K562 (cell line): ENCODE measurements around the gene RASL11A. TPM values are rescaled to one million over a fixed set of nuclear protein-coding genes. Genes with fewer than 3 reads are reported as not detected.

Experiments
- ARHGAP35 ChIP-seq: fragments of 450-650 bp; IDR thresholded peaks from 2 replicates; pipeline ENCODE4 v1.6.1; 2018; ENCODE audit not compliant: partially characterized antibody
- ARID2 ChIP-seq: fragments of 450-650 bp; IDR thresholded peaks from 2 replicates; pipeline ENCODE4 v1.6.1; 2017; ENCODE audit warnings: antibody characterized with exemption, mild to moderate bottlenecking
- ATF1 ChIP-seq, 2 experiments: fragments of 450-650 bp in 1 of 2; IDR thresholded peaks; 2 replicates each; pipeline ENCODE4 v1.6.1; 2016; ENCODE audit warnings: missing compliant biosample characterization in 1 of 2, missing genetic modification characterization in 1 of 2
- CEBPG ChIP-seq, 3 experiments: fragments of 200-800 bp in 1 of 3; sonication (Bioruptor generic) in 1 of 3; sonication (generic) in 1 of 3; formaldehyde crosslinking in 1 of 3; IDR thresholded peaks in 2 of 3; conservative IDR thresholded peaks in 1 of 3; 2 replicates each; pipeline versions ENCODE4 v1.6.1 to v1.8.0; 2016 to 2022; ENCODE audit warnings: missing compliant biosample characterization in 2 of 3, missing genetic modification characterization in 2 of 3, mild to moderate bottlenecking in 1 of 3, missing genetic modification reagents in 1 of 3
- CHAMP1 ChIP-seq: fragments of 450-650 bp; IDR thresholded peaks from 2 replicates; pipeline ENCODE4 v1.6.1; 2016; ENCODE audit warnings: mild to moderate bottlenecking
- CREB1 ChIP-seq, 2 experiments: sonication (generic) in 1 of 2; formaldehyde crosslinking in 1 of 2; IDR thresholded peaks; 2 replicates each; pipeline versions ENCODE4 v1.6.1 to v1.8.0; 2012 to 2022; ENCODE audit warnings: inconsistent platforms in 1 of 2, mild to moderate bottlenecking in 1 of 2, missing genetic modification reagents in 1 of 2, moderate library complexity in 1 of 2
- FOS ChIP-seq: IDR thresholded peaks from 3 replicates; pipeline ENCODE4 v1.6.1; 2011; ENCODE audit not compliant: insufficient read length; ENCODE audit errors: extremely low read depth
- HMGN3 ChIP-seq: IDR thresholded peaks from 2 replicates; pipeline ENCODE4 v1.6.1; 2011; ENCODE audit warnings: borderline replicate concordance, low read depth, mild to moderate bottlenecking, mixed read lengths, low read length; ENCODE audit not compliant: insufficient read length; ENCODE audit errors: extremely low read depth
- KDM4B ChIP-seq, 2 experiments: fragments of 450-650 bp in 1 of 2; sonication (generic) in 1 of 2; IDR thresholded peaks; 2 replicates each; pipeline ENCODE4 v1.6.1; 2016 to 2017; ENCODE audit warnings: borderline replicate concordance in 2 of 2, antibody characterized with exemption in 1 of 2, low read depth in 1 of 2, mild to moderate bottlenecking in 1 of 2
- MEIS2 ChIP-seq: fragments of 450-650 bp; IDR thresholded peaks from 2 replicates; pipeline ENCODE4 v1.6.1; 2014; ENCODE audit warnings: mild to moderate bottlenecking; ENCODE audit not compliant: partially characterized antibody
- MYNN ChIP-seq, 2 experiments: sonication (generic); formaldehyde crosslinking in 1 of 2; IDR thresholded peaks; 2 replicates each; pipeline versions ENCODE4 v1.5.0 to v1.6.1; 2016 to 2020; ENCODE audit warnings: antibody characterized with exemption in 1 of 2, missing genetic modification reagents in 1 of 2
- NCOA1 ChIP-seq: fragments of 450-650 bp; IDR thresholded peaks from 2 replicates; pipeline ENCODE4 v1.6.1; 2016; ENCODE audit warnings: low read depth
- NFIX ChIP-seq: fragments of 250-450 bp; sonication (Bioruptor Pico); IDR thresholded peaks from 2 replicates; pipeline ENCODE4 v1.4.0; 2020; ENCODE audit warnings: low read depth, mild to moderate bottlenecking, moderate library complexity
- NONO ChIP-seq, 2 experiments: fragments of 200-400 bp in 1 of 2; fragments of 450-650 bp in 1 of 2; formaldehyde crosslinking in 1 of 2; IDR thresholded peaks; 2 replicates each; pipeline ENCODE4 v1.6.1; 2017; ENCODE audit warnings: low read depth in 2 of 2, mild to moderate bottlenecking in 2 of 2, moderate library complexity in 2 of 2, low read length in 1 of 2
- PHB2 ChIP-seq: fragments of 450-650 bp; IDR thresholded peaks from 2 replicates; pipeline ENCODE4 v1.6.1; 2017; ENCODE audit warnings: low read depth
- PTBP1 ChIP-seq: fragments of 200-400 bp; formaldehyde crosslinking; IDR thresholded peaks from 2 replicates; pipeline ENCODE4 v1.6.1; 2017; ENCODE audit warnings: low read depth, low read length
- RBM14 ChIP-seq: fragments of 200-400 bp; formaldehyde crosslinking; IDR thresholded peaks from 2 replicates; pipeline ENCODE4 v1.6.1; 2018; ENCODE audit warnings: low read depth, mild to moderate bottlenecking, low read length, moderate library complexity, borderline replicate concordance; ENCODE audit not compliant: insufficient read depth
- RCOR1 ChIP-seq, 2 experiments: IDR thresholded peaks; 2 replicates each; pipeline ENCODE4 v1.6.1; 2012; ENCODE audit warnings: low read depth in 2 of 2, low read length in 2 of 2, borderline replicate concordance in 1 of 2, improper control_type of control experiment in 1 of 2
- WHSC1 ChIP-seq: IDR thresholded peaks from one replicate; pipeline ENCODE4 v1.6.1; 2012; ENCODE audit warnings: low read length, control low read depth, inconsistent platforms
- ZBTB1 ChIP-seq: sonication (generic); formaldehyde crosslinking; IDR thresholded peaks from 2 replicates; pipeline ENCODE4 v1.8.1; 2023; ENCODE audit warnings: missing genetic modification reagents, low read depth, mild to moderate bottlenecking, borderline replicate concordance
- ZNF23 ChIP-seq: fragments of 250-450 bp; sonication (Bioruptor Pico); IDR thresholded peaks from 2 replicates; pipeline ENCODE4 v1.4.0; 2020; ENCODE audit warnings: mild to moderate bottlenecking
- ZNF253 ChIP-seq: fragments of 250-450 bp; sonication (Bioruptor Pico); conservative IDR thresholded peaks from 2 replicates; pipeline ENCODE4 v1.6.1; 2021; ENCODE audit warnings: mild to moderate bottlenecking
- ZNF444 ChIP-seq: fragments of 250-450 bp; sonication (Bioruptor Pico); IDR thresholded peaks from 2 replicates; pipeline ENCODE4 v1.4.0; 2020; ENCODE audit warnings: mild to moderate bottlenecking, moderate library complexity
- polyA plus RNA-seq, 8 experiments: library from polyadenylated mRNA; depleted of rRNA in 4 of 8; stranded (reverse) in 5 of 8; unstranded in 3 of 8; fragments of >200 nt; fragmentation: Nextera tagmentation in 2 of 8; fragmentation: Illumina TruSeq in 1 of 8; extraction: Ambion mirVana in 2 of 8; extraction: Trizol in 1 of 8; gene quantifications; 2 replicates each; pipeline versions ENCODE4 v1.2.1 to v1.2.3, GENCODE V29; 2011 to 2014; ENCODE audit warnings: inconsistent platforms in 1 of 8, missing spikeins in 1 of 8
- total RNA-seq, 7 experiments: library from RNA; depleted of rRNA in 6 of 7; stranded (reverse); fragments of >200 nt in 6 of 7; fragmentation: Illumina TruSeq in 2 of 7; extraction: Trizol in 2 of 7; gene quantifications; 2 replicates each; pipeline versions ENCODE4 v1.2.1 to v1.2.3, GENCODE V29; 2011 to 2021; ENCODE audit warnings: low replicate concordance in 1 of 7
- TF ChIP-seq, protein P1 (sequence below): fragments of 250-450 bp; sonication (Bioruptor Pico); IDR thresholded peaks from 2 replicates; pipeline ENCODE4 v1.8.0; 2021; ENCODE audit warnings: borderline replicate concordance, mild to moderate bottlenecking, moderate library complexity; ENCODE audit not compliant: poor library complexity, severe bottlenecking

The RASL11A gene
- total and polyA plus RNA-seq, 9 of the 15 experiments (the other 6 are each of a cell fraction or from before 2014, with no cell fraction given), result 0.11 to 2.2 (median 1.5) TPM; not detected in 1

DNA sequence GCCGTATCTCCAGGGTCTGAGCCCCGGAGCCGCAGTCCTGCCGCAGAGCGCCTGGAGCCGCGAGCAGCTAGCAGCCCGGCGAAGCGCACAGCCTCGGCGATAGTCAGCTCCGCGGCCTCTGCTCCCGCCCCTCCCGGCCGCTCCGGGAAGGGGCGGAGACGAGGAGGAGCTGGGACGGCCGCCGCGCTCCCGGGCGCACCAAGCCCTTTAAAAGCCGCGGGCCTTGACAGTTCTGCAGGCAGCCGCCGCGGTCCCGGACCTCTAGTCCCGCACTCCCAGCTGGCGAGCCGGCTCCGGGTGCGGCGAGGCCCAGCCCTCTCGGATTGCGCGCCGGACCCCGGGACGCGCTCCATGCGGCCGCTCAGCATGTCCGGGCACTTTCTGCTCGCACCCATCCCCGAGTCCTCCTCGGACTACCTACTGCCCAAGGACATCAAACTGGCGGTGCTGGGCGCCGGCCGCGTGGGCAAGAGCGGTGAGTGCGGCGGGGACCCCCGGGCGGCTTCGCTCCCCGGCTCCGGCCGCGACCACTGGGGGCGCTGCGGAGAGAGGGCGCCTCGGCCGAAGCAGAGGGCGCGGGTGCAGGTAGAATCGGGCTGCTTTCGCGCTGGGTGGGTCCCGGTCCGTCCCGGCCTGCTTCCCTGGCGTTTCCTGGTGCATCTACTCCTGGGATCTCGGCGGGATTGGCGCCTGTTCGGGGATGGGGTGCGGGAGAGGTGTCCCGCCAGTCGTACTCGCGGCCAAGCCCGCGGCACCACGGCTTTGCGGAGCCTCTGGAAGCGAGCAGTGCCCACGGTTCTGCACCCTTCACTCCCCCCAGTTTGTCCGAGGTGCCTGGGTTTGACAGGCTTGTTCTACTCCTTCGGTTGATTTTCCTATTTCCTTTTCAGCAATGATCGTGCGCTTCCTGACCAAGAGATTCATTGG lies at the start of gene RASL11A (continued):
- TF ChIP-seq RBM14, result no peak
- no peak for TF ChIP-seq PHB2
- TF ChIP-seq ARID2, result peak; percentile 45; the same call in 1 of the 2 replicates
- TF ChIP-seq CREB1 (IDR thresholded peaks at IDR 0.05), result no peak
- TF ChIP-seq CREB1 (CRISPR knock-in tag; IDR thresholded peaks at IDR 0.05), result no peak
- no peak for TF ChIP-seq ZNF23 (CRISPR knock-in tag)
- TF ChIP-seq NCOA1, result no peak
- peak; percentile 42 for TF ChIP-seq HMGN3
- TF ChIP-seq ZNF444, result no peak
- no peak for TF ChIP-seq MEIS2
- TF ChIP-seq NONO (IDR thresholded peaks at IDR 0.05; ENCODE audit: low read depth in 2 of 2, low read length in 1 of 2), result peak in 1 of 2 experiments; percentile 30; a peak in 1 of 4 replicates
- TF ChIP-seq CHAMP1, result no peak
- no peak for TF ChIP-seq FOS
- no peak for TF ChIP-seq CEBPG (CRISPR knock-in tag; IDR thresholded peaks at IDR 0.05)
- TF ChIP-seq CEBPG (tag; conservative IDR thresholded peaks at IDR 0.05 in 1 of 2, IDR thresholded peaks at IDR 0.05 in 1 of 2), result no peak
- no peak for TF ChIP-seq WHSC1
- peak in 1 of 2 experiments; percentile 53; a peak in 1 of 4 replicates for TF ChIP-seq RCOR1 (IDR thresholded peaks at IDR 0.05; ENCODE audit: borderline replicate concordance in 1 of 2, low read depth in 2 of 2, low read length in 2 of 2)
- TF ChIP-seq PTBP1, result no peak
- TF ChIP-seq ZBTB1 (CRISPR knock-in tag), result 0 out of 2 replicates have a peak, but pooled peaks have one; percentile 29
- TF ChIP-seq, protein P1, sequence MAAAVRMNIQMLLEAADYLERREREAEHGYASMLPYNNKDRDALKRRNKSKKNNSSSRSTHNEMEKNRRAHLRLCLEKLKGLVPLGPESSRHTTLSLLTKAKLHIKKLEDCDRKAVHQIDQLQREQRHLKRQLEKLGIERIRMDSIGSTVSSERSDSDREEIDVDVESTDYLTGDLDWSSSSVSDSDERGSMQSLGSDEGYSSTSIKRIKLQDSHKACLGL (CRISPR knock-in tag), result no peak
- no peak for TF ChIP-seq ATF1 (CRISPR knock-in tag; IDR thresholded peaks at IDR 0.05)
- peak; percentile 31; the same call in 1 of the 2 replicates for TF ChIP-seq ATF1 (tag; IDR thresholded peaks at IDR 0.05)
- no peak for TF ChIP-seq KDM4B (IDR thresholded peaks at IDR 0.05; ENCODE audit: borderline replicate concordance in 2 of 2, low read depth in 1 of 2)
- no peak for TF ChIP-seq MYNN (IDR thresholded peaks at IDR 0.05)
- no peak for TF ChIP-seq MYNN (CRISPR knock-in tag; IDR thresholded peaks at IDR 0.05)
- TF ChIP-seq ZNF253 (CRISPR knock-in tag), result no peak
- no peak for TF ChIP-seq ARHGAP35
- no peak for TF ChIP-seq NFIX (CRISPR knock-in tag)
